K562 (cell line): Measurements from ENCODE around the gene OXNAD1. TPM values are rescaled to one million over a fixed set of nuclear protein-coding genes. Genes with fewer than 3 reads are reported as not detected.

ENCODE experiments used
- ATAC-seq: fragments of 200-7000 bp; cut with Tn5 transposase; 3 replicates; pipeline ENCODE4 v1.9.1; 2020; ENCODE audit warnings: moderate library complexity
- BruUV-seq: library from RNA; stranded (reverse); fragments of 400-500 nt; replicated peaks from 2 replicates; lab custom pipeline; 2021; lab: Mats Ljungman, UMichigan
- CTCF ChIA-PET: fragments of 300-600 bp; formaldehyde crosslinking; extraction: SDS; loops from one replicate; lab custom pipeline; 2021; ENCODE audit warnings: low intra/inter-chr PET ratio; lab: Yijun Ruan, JAX
- POLR2A ChIA-PET: fragments of 300-600, 350-650 bp; sonication (Branson Sonifier 250); formaldehyde crosslinking; extraction: SDS; loops from one replicate; lab custom pipeline; 2021; ENCODE audit warnings: antibody characterized with exemption, inconsistent platforms; lab: Yijun Ruan, JAX
- DNase-seq, 4 experiments: peaks; one replicate each; pipeline versions ENCODE4 v3.0.0 to v3.0.0-alpha.2; 2011 to 2018; ENCODE audit warnings: low spot score in 3 of 4, mixed read lengths in 3 of 4; ENCODE audit errors: extremely low read depth in 1 of 4
- FAIRE-seq: peaks from 2 replicates; lab custom pipeline; 2011; peaks lifted over from hg19 to GRCh38; lab: Jason Lieb, UNC
- H2AFZ ChIP-seq: 2 replicates; pipeline ENCODE4 v1.6.0; 2011; ENCODE audit warnings: low read depth, low read length, control low read depth, inconsistent platforms
- H3K27ac ChIP-seq: fragments of 200-600 bp; 3 replicates; pipeline ENCODE4 v1.8.0; 2011; ENCODE audit warnings: low read depth, mild to moderate bottlenecking, control low read depth, inconsistent platforms, low read length, moderate library complexity, mixed read lengths; ENCODE audit errors: extremely low read depth
- H3K27me3 ChIP-seq, 2 experiments: fragments of 300-600 bp in 1 of 2; 2 replicates in 1 of 2; 3 replicates in 1 of 2; pipeline versions ENCODE4 v1.6.0 to v1.8.0; 2011; ENCODE audit warnings: inconsistent platforms in 2 of 2, low read length in 2 of 2, mild to moderate bottlenecking in 1 of 2, mixed read lengths in 1 of 2, moderate library complexity in 1 of 2; ENCODE audit not compliant: control insufficient read depth in 2 of 2, insufficient read depth in 2 of 2
- H3K36me3 ChIP-seq: fragments of 300-600 bp; 3 replicates; pipeline ENCODE4 v1.8.0; 2011; ENCODE audit warnings: mild to moderate bottlenecking, low read length, inconsistent platforms; ENCODE audit not compliant: control insufficient read depth, insufficient read depth
- H3K4me1 ChIP-seq, 2 experiments: fragments of 200-600 bp in 1 of 2; replicated peaks in 1 of 2; 2 replicates in 1 of 2; 3 replicates in 1 of 2; pipeline versions ENCODE4 v1.5.1 to v1.8.0; 2011; ENCODE audit warnings: inconsistent platforms in 2 of 2, low read length in 2 of 2, mild to moderate bottlenecking in 1 of 2, mixed read lengths in 1 of 2, moderate library complexity in 1 of 2; ENCODE audit not compliant: control insufficient read depth in 2 of 2, insufficient read depth in 2 of 2
- H3K4me2 ChIP-seq: 2 replicates; pipeline ENCODE4 v1.6.1; 2011; ENCODE audit warnings: low read length, control low read depth, inconsistent platforms, mixed read lengths; ENCODE audit not compliant: insufficient read depth
- H3K4me3 ChIP-seq: fragments of 200-600 bp; sonication (generic), shearing (Covaris generic); 2 replicates; pipeline ENCODE4 v1.5.1; 2016; ENCODE audit warnings: control low read depth, inconsistent platforms
- H3K79me2 ChIP-seq: fragments of 200-600 bp; 3 replicates; pipeline ENCODE4 v1.8.0; 2011; ENCODE audit warnings: low read length, inconsistent platforms; ENCODE audit not compliant: control insufficient read depth, insufficient read depth
- H3K9ac ChIP-seq, 2 experiments: 2 replicates each; pipeline versions ENCODE4 v1.6.0 to v1.6.1; 2011; ENCODE audit warnings: low read depth in 2 of 2, low read length in 2 of 2, control low read depth in 1 of 2, inconsistent platforms in 1 of 2, mild to moderate bottlenecking in 1 of 2, mixed read lengths in 1 of 2; ENCODE audit not compliant: insufficient read depth in 1 of 2
- H3K9me1 ChIP-seq: one replicate; pipeline ENCODE4 v1.6.0; 2011; ENCODE audit warnings: inconsistent platforms, mild to moderate bottlenecking, low read length, moderate library complexity; ENCODE audit not compliant: control insufficient read depth, insufficient read depth
- H3K9me3 ChIP-seq: replicated peaks from 2 replicates; pipeline ENCODE4 v1.5.1; 2011; ENCODE audit warnings: low read depth, low read length, inconsistent platforms; ENCODE audit not compliant: control insufficient read depth, insufficient read depth
- H4K20me1 ChIP-seq: replicated peaks from 2 replicates; pipeline ENCODE4 v1.6.1; 2011; ENCODE audit warnings: low read length, inconsistent platforms, mixed read lengths; ENCODE audit not compliant: control insufficient read depth, insufficient read depth
- KLF16 ChIP-seq: IDR thresholded peaks from 2 replicates; pipeline ENCODE4 v1.6.1; 2016; ENCODE audit warnings: antibody characterized with exemption
- NCOA1 ChIP-seq: fragments of 450-650 bp; IDR thresholded peaks from 2 replicates; pipeline ENCODE4 v1.6.1; 2016; ENCODE audit warnings: low read depth
- SP1 ChIP-seq: sonication (generic); formaldehyde crosslinking; IDR thresholded peaks from 2 replicates; pipeline ENCODE4 v1.8.1; 2022; ENCODE audit warnings: mild to moderate bottlenecking, missing genetic modification reagents
- ZNF507 ChIP-seq: conservative IDR thresholded peaks from 2 replicates; pipeline ENCODE4 v1.6.1; 2017; ENCODE audit warnings: missing genetic modification characterization, missing compliant biosample characterization
- ZNF583 ChIP-seq: fragments of 250-450 bp; sonication (Bioruptor Pico); IDR thresholded peaks from 2 replicates; pipeline ENCODE4 v1.4.0; 2020
- ZNF764 ChIP-seq: fragments of 250-450 bp; sonication (Bioruptor Pico); IDR thresholded peaks from 2 replicates; pipeline ENCODE4 v1.4.0; 2020; ENCODE audit warnings: low read depth, mild to moderate bottlenecking, moderate library complexity
- WGBS: fragments of 100-300 bp; shearing (Covaris generic); methylation state at CpG from one replicate; pipeline ENCODE4 v1.1.6; 2016; ENCODE audit warnings: low coverage, mixed read lengths; ENCODE audit not compliant: insufficient coverage; ENCODE audit errors: missing lambda C conversion rate; 5-methylcytosine and 5-hydroxymethylcytosine counted together
- in situ Hi-C: fragments of 300-500 bp; cut with MboI; formaldehyde crosslinking; loops from 4 replicates; pipeline ENCODE4 v1.15.0; 2018; ENCODE audit warnings: inconsistent platforms, mixed read lengths
- intact Hi-C: fragments of 100-400 bp; cut with micrococcal nuclease; formaldehyde crosslinking; loops from 2 replicates; pipeline ENCODE4 v1.14.2; 2022
- polyA plus RNA-seq, 8 experiments: library from polyadenylated mRNA; depleted of rRNA in 4 of 8; stranded (reverse) in 5 of 8; unstranded in 3 of 8; fragments of >200 nt; fragmentation: Nextera tagmentation in 2 of 8; fragmentation: Illumina TruSeq in 1 of 8; extraction: Ambion mirVana in 2 of 8; extraction: Trizol in 1 of 8; gene quantifications; 2 replicates each; pipeline versions ENCODE4 v1.2.1 to v1.2.3, GENCODE V29; 2011 to 2014; ENCODE audit warnings: inconsistent platforms in 1 of 8, missing spikeins in 1 of 8
- total RNA-seq, 7 experiments: library from RNA; depleted of rRNA in 6 of 7; stranded (reverse); fragments of >200 nt in 6 of 7; fragmentation: Illumina TruSeq in 2 of 7; extraction: Trizol in 2 of 7; gene quantifications; 2 replicates each; pipeline versions ENCODE4 v1.2.1 to v1.2.3, GENCODE V29; 2011 to 2021; ENCODE audit warnings: low replicate concordance in 1 of 7
- TF ChIP-seq, protein P1 (sequence below): fragments of 150-350 bp; IDR thresholded peaks from 2 replicates; pipeline ENCODE4 v1.6.1; 2014; ENCODE audit warnings: low read depth, mild to moderate bottlenecking, low read length, borderline replicate concordance
- TF ChIP-seq, protein P2 (sequence below): fragments of 450-650 bp; IDR thresholded peaks from 2 replicates; pipeline ENCODE4 v1.7.0; 2016; ENCODE audit warnings: borderline replicate concordance

OXNAD1 gene
- total and polyA plus RNA-seq, 9 of the 15 experiments (the other 6 are each of a cell fraction or from before 2014, with no cell fraction given), result 12.8 to 44.4 (median 41.1) TPM

DNA sequence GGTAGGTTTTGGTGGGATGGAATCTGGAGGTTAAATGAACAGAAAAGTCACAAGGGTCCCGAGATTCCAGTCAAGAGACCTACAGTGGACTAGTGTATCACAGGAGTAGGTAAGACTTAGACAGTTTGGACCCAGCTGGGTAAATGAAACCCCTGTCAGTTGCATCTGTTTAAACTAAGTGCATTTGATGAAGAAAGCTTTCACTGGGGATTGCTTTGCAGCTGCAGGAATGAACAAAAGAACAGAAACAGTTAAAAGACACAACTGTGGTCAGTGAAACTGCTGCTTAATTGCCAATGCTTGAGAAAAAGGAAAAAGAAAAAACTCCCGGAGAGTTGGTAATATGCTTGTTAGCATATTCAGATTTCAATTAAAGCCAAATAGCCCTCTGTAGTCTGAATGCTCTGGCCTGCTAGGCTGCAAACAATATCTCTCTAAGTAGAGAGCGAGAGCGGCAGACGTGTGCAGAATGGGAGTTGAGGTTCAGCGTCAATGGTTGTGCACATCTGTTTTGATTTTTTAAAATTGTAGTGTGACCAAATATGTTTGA lies 37.1 kb downstream of the OXNAD1 start:
- no peaks in the 10 kb centered on the region for H3K9me3 ChIP-seq
- no peak overlapping the region for H2AFZ ChIP-seq
- in situ Hi-C loops, result no loop called here
- no peak overlapping the region for H3K27ac ChIP-seq
- no TSS peak for BruUV-seq
- FAIRE-seq, result no peak
- H3K9me1 ChIP-seq, result peaks cover 4% of the 10 kb centered on the region
- no peak for DNase-seq
- no peaks in the 10 kb centered on the region for H3K27me3 ChIP-seq
- peaks cover 91% of the 10 kb centered on the region for H3K36me3 ChIP-seq
- intact Hi-C loops, result no loop called here
- no peak overlapping the region for H3K9ac ChIP-seq
- H3K4me3 ChIP-seq, result no peak overlapping the region
- ATAC-seq, result no peak
- peaks cover 11 to 48% of the 10 kb centered on the region in 2 experiments for H3K4me1 ChIP-seq
- POLR2A ChIA-PET, result interaction anchor here (1.0 to 1.6 kb wide), 2 partner anchors 18 to 37 kb away, joined by 3 read pairs; partner anchors contain the start of genes DPH3 and OXNAD1
- peaks cover 15% of the 10 kb centered on the region for H4K20me1 ChIP-seq
- no peak for TF ChIP-seq SP1 (CRISPR knock-in tag)
- TF ChIP-seq, all 486 proteins: peak for 0
- Histone ChIP-seq H3K79me2 (peaks cover 20% of the 10 kb centered on the region; the same call in 1 of the 3 replicates), H3K4me2 (no peak overlapping the region)
- CTCF ChIA-PET, result no interaction called here
- 90% methylated on average over 6 of the region's 6 CpGs for WGBS

DNA sequence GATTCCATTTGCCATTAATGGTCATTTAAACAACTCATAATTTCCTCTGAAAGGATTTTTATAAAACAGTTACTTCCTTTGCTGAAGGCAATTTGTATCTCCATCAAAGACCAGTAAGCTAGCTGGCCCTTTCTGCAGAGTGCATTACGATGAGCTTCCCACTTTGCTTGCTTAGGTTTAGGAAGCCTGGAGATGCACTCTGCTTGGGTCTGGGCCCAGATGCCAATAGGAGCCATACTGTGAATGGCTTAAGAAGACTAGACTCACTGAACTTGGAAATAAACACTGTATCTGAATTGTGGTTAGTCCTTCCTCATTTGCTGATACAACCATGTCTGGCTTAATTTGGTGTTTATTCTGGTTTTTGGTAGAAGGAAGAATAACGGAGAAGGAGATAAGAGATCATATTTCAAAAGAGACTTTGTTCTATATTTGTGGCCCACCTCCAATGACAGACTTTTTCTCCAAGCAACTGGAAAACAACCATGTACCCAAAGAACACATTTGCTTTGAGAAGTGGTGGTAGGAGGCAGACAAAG lies 38.1 kb downstream of the OXNAD1 start:
- Histone ChIP-seq H3K27me3 (no peaks in the 10 kb centered on the region), H3K4me3 (no peak overlapping the region), H2AFZ (no peak overlapping the region), H3K9me3 (no peaks in the 10 kb centered on the region), H3K27ac (no peak overlapping the region), H3K9me1 (peaks cover 4% of the 10 kb centered on the region), H3K4me2 (no peak overlapping the region), H3K4me1 (peaks cover 11 to 54% of the 10 kb centered on the region in 2 experiments), H3K79me2 (peaks cover 26% of the 10 kb centered on the region; the same call in 1 of the 3 replicates), H3K9ac (no peak overlapping the region), H3K36me3 (peaks cover 91% of the 10 kb centered on the region), H4K20me1 (peaks cover 15% of the 10 kb centered on the region)
- FAIRE-seq, result no peak
- no peak for ATAC-seq
- POLR2A ChIA-PET, result interaction anchor here (0.6 to 1.6 kb wide), 3 partner anchors 8 to 31 kb away, joined by 3 read pairs; no protein-coding TSS in a partner anchor
- intact Hi-C loops (no loop called here), in situ Hi-C loops (no loop called here)
- 55% methylated on average over 2 of the region's 2 CpGs for WGBS
- no TSS peak for BruUV-seq
- no peak for DNase-seq
- CTCF ChIA-PET, result no interaction called here
- TF ChIP-seq KLF16 (no peak), ZNF583 (CRISPR knock-in tag) (peak; percentile 22; the same call in 1 of the 2 replicates), ZNF507 (tag) (no peak), NCOA1 (no peak), ZNF764 (CRISPR knock-in tag) (0 out of 2 replicates have a peak, but pooled peaks have one; percentile 25)
- TF ChIP-seq, protein P1, sequence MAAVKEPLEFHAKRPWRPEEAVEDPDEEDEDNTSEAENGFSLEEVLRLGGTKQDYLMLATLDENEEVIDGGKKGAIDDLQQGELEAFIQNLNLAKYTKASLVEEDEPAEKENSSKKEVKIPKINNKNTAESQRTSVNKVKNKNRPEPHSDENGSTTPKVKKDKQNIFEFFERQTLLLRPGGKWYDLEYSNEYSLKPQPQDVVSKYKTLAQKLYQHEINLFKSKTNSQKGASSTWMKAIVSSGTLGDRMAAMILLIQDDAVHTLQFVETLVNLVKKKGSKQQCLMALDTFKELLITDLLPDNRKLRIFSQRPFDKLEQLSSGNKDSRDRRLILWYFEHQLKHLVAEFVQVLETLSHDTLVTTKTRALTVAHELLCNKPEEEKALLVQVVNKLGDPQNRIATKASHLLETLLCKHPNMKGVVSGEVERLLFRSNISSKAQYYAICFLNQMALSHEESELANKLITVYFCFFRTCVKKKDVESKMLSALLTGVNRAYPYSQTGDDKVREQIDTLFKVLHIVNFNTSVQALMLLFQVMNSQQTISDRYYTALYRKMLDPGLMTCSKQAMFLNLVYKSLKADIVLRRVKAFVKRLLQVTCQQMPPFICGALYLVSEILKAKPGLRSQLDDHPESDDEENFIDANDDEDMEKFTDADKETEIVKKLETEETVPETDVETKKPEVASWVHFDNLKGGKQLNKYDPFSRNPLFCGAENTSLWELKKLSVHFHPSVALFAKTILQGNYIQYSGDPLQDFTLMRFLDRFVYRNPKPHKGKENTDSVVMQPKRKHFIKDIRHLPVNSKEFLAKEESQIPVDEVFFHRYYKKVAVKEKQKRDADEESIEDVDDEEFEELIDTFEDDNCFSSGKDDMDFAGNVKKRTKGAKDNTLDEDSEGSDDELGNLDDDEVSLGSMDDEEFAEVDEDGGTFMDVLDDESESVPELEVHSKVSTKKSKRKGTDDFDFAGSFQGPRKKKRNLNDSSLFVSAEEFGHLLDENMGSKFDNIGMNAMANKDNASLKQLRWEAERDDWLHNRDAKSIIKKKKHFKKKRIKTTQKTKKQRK, result no peak
- TF ChIP-seq, protein P2, sequence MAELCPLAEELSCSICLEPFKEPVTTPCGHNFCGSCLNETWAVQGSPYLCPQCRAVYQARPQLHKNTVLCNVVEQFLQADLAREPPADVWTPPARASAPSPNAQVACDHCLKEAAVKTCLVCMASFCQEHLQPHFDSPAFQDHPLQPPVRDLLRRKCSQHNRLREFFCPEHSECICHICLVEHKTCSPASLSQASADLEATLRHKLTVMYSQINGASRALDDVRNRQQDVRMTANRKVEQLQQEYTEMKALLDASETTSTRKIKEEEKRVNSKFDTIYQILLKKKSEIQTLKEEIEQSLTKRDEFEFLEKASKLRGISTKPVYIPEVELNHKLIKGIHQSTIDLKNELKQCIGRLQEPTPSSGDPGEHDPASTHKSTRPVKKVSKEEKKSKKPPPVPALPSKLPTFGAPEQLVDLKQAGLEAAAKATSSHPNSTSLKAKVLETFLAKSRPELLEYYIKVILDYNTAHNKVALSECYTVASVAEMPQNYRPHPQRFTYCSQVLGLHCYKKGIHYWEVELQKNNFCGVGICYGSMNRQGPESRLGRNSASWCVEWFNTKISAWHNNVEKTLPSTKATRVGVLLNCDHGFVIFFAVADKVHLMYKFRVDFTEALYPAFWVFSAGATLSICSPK, result no peak
